ENCODE results near the gene CEP43.
A peak's percentile ranks its signal among the peaks of the same experiment; 100 is the strongest.

The CEP43 gene

GRCh38 chr6:167015302-167015701 lies 16.1 kb downstream of the CEP43 start:
- DNase-seq, result no peak

DNA sequence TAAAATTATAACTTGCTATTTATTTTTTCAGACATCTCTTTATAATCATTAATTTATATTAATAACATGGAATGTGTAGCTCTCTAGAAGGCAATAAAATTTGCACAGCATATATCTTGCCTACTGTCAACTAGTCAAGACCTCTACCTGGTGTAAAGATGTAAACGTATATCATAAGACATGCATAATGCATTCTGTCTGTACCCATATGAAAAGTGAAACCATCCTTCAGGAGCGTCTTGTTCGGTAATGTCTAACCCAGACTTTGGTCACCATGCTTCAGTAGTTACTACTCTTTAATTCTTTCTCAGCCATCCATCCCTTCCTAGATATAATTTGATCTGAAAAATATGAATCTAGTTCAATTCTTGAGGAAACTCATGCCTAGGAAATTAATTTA lies 21.0 kb downstream of the CEP43 start:
- DNase-seq, result no peak

GRCh38 chr6:167027308-167027707 lies 28.1 kb downstream of the CEP43 start:
- no peak for DNase-seq

GRCh38 chr6:167027772-167028171 lies 28.6 kb downstream of the CEP43 start:
- DNase-seq, result no peak

- DNase-seq, result no peak
These were observed 31.2 kb downstream of the CEP43 start for GRCh38 chr6:167030222-167031072.

DNA sequence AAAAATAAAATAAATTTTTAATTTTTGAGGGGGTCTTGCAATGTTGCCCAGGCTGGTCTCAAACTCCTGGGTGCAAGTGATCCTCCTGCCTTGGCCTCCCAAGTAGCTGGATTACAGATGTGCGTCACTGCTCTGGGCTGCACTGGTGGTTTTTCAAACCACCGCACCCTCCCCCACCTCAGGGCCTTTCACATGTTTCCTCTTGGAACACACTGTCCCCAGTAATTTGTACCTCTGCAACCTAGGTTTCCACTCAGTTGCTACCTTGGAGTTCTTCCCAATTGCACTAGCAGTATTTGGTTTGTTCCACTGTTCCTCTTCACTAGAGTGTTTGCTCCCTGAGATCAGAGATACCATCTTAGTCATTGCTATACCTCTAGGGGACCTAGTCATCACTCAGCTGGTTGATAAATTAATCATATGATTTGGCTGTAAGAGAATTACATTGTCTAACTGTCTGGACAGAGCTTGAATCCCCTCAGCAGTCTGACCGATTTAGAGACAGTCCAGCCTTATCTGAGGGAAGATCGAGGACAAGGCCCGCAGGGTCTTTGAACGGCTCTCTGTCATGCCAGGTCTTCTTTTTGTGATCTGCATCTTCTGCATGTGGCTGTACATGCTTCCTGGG lies 32.0 kb downstream of the CEP43 start:
- peak; percentile 55 for DNase-seq

- no peak for DNase-seq
These were observed 34.9 kb downstream of the CEP43 start for GRCh38 chr6:167034056-167034455.

DNA sequence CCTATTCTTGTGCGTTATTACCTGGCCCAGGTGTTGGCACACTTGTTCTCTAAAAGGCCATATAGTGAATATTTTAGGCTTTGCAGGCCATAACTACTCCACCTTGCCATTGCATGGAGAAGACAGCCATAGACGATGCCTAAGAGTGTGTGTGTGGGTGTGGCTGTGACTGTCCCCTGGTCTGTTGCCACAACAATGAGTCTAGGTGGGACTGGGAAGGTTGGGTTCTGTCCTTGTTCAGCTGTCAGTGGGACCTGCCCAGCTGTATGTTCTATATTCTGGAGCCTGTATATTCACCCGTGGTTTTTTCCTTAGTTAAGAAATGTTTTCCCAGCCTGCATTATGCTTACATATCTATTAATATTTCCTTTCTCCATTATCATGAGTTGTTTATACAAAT lies 38.6 kb downstream of the CEP43 start:
- DNase-seq, result no peak

DNA sequence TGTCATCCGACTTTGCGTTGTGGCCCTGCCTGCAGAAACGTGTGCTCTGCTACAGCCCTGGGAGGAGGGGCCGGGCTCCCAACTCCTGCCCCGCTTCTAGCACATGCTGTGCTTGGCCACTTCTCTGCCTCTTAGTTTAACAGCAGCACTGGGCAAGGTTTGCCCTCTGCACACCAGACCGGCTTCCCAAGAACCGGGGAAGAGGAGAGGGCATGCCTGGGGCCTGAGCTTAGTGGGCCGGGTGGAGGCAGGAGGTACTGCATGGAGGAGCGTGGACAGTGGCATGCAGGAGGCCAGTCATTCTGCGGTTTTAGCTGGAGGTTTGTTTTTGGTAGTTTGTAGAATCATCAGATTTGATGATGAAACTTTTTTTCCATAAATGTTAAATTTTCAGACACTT lies 45.5 kb downstream of the CEP43 start:
- no peak for DNase-seq

GRCh38 chr6:167045828-167046580 lies 46.8 kb downstream of the CEP43 start:
- DNase-seq, result no peak

- no peak for DNase-seq
These were observed 47.8 kb downstream of the CEP43 start for GRCh38 chr6:167046861-167047495.

DNA sequence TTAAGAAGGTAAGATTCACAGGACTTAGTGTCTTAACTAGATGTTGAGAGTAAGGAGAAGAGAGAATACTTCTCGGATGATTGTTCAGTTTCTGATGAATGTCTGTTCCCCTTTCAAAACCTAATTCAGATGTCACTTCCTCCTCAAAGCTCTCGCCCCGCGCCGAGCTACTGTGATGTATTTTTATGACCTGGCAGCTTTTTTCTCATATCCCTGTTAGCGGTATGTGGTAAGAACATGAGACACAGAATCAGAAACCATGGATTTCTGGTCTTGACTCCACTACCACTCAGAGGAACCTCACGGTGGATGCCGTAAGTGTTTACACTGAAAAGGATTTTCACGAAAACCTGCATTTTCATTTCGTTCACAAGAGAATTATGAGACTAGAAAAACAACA lies 48.4 kb downstream of the CEP43 start:
- peak; percentile 84 for DNase-seq
